Measurements from ENCODE around the gene ADNP.

GRCh38 chr20:50865591-50865990, 65.6 kb downstream of the ADNP start:
- TF ChIP-seq CTCF (IDR thresholded peaks at IDR 0.05) = no peak
- TF ChIP-seq POLR2A (IDR thresholded peaks at IDR 0.05) = no peak
